Measurements from ENCODE around the gene ADCY2. TPM values are rescaled to one million over a fixed set of nuclear protein-coding genes. Genes with fewer than 3 reads are reported as not detected.
A peak's percentile ranks its signal among the peaks of the same experiment; 100 is the strongest.

The ADCY2 gene
- total RNA-seq, 1 experiment from 2014 or later: 31.3 TPM

GRCh38 chr5:7616897-7617296 lies 221.0 kb downstream of the ADCY2 start:
- Histone ChIP-seq H3K4ac (ENCODE audit: low read depth, low read length) (no peak overlapping the region), H3T11ph (ENCODE audit: low read length) (no peak overlapping the region), H2BK15ac (ENCODE audit: low read depth, low read length) (no peak overlapping the region), H3K23me2 (ENCODE audit: insufficient read length, low read depth, low read length, poor library complexity, severe bottlenecking) (no peaks in the 10 kb centered on the region), H3K18ac (ENCODE audit: insufficient read length, low read depth, low read length) (no peak overlapping the region), H2AK5ac (ENCODE audit: insufficient read length, low read length) (no peak overlapping the region), H4K5ac (ENCODE audit: insufficient read length, low read depth, low read length) (no peak overlapping the region), H3K56ac (ENCODE audit: insufficient read length, low read depth, low read length) (no peak overlapping the region), H4K8ac (replicated peaks; ENCODE audit: insufficient read length, low read depth, low read length) (no peak overlapping the region), H3K79me2 (ENCODE audit: insufficient read depth, low read length) (no peaks in the 10 kb centered on the region), H4K91ac (ENCODE audit: insufficient read length, low read depth, low read length) (no peak overlapping the region), H3K79me1 (ENCODE audit: insufficient read depth, low read depth, low read length, poor library complexity, severe bottlenecking) (no peaks in the 10 kb centered on the region), H2AFZ (ENCODE audit: low read length) (no peak overlapping the region), H4K20me1 (ENCODE audit: control insufficient read depth, insufficient read depth, insufficient read length) (no peaks in the 10 kb centered on the region), H3K9ac (ENCODE audit: extremely low read depth, insufficient read length, low read length) (no peak overlapping the region), H3K27ac (ENCODE audit: insufficient read length, low read depth, low read length) (no peak overlapping the region), H3K14ac (ENCODE audit: insufficient read depth, low read length) (0 out of 2 replicates have a peak overlapping the region, but pooled peaks have one; percentile 18), H2BK12ac (ENCODE audit: insufficient read length, low read depth, low read length) (no peak overlapping the region), H3K9me3 (ENCODE audit: control insufficient read depth, low read depth, low read length) (no peaks in the 10 kb centered on the region), H2BK5ac (ENCODE audit: insufficient read length, low read length) (no peak overlapping the region), H3K27me3 (ENCODE audit: insufficient read depth, low read length) (no peaks in the 10 kb centered on the region), H3K4me1 (ENCODE audit: insufficient read depth, low read length) (no peaks in the 10 kb centered on the region), H3K4me2 (ENCODE audit: insufficient read depth, insufficient read length, low read length) (no peak overlapping the region), H2BK20ac (ENCODE audit: low read depth, low read length, poor library complexity, severe bottlenecking) (no peak overlapping the region), H2BK120ac (ENCODE audit: low read depth, low read length, poor library complexity, severe bottlenecking) (no peak overlapping the region), H3K23ac (ENCODE audit: insufficient read length, low read depth, low read length) (no peak overlapping the region)
- Mint-ChIP-seq H3K27me3 (ENCODE audit: low read depth) (no peaks in the 10 kb centered on the region), H3K27ac (no peak overlapping the region), H3K4me3 (no peak overlapping the region; a peak in 1 of 5 replicates), H3K9me3 (no peaks in the 10 kb centered on the region; a peak in 2 of 5 replicates), H3K4me1 (peaks cover 19 to 27% of the 10 kb centered on the region in 2 experiments), H3K36me3 (ENCODE audit: insufficient read depth in 1 of 3, low read depth in 3 of 3) (peaks cover 6 to 12% (median 8%) of the 10 kb centered on the region in 3 experiments)
- TF ChIP-seq CTCF (conservative IDR thresholded peaks at IDR 0.05): no peak
- no CpG with 5 or more reads among the region's 2 CpGs for WGBS (ENCODE audit: extremely low coverage, insufficient read length, low lambda C conversion rate)
- DNase-seq: no peak

Data from H9 (cell line).